Psoas muscle (tissue), 8 donors: ENCODE measurements around the gene GTF2A2. TPM values are rescaled to one million over a fixed set of nuclear protein-coding genes. Genes with fewer than 3 reads are reported as not detected.

ENCODE experiments used
- ATAC-seq, 4 donors: fragments of 200-7000 bp; cut with Tn5 transposase; one replicate each; pipeline ENCODE4 v1.9.1; 2020; ENCODE audit warnings: moderate library complexity in 3 of 4, mild to moderate bottlenecking in 2 of 4
- DNase-seq, 2 donors: peaks; one replicate each; pipeline ENCODE4 v3.0.0-alpha.2; 2020
- H3K27ac ChIP-seq: fragments of 200-600 bp; one replicate; pipeline ENCODE4 v1.8.0; 2022
- H3K27me3 ChIP-seq, 3 donors: fragments of 200-600 bp in 1 of 3; one replicate each; pipeline versions ENCODE4 v1.6.1 to v1.8.0; 2013 to 2022; ENCODE audit warnings: low read length in 2 of 3, mild to moderate bottlenecking in 2 of 3, moderate library complexity in 1 of 3; ENCODE audit not compliant: insufficient read depth in 3 of 3
- H3K36me3 ChIP-seq, 2 donors: fragments of 200-600 bp in 1 of 2; one replicate each; pipeline versions ENCODE4 v1.6.1 to v1.8.0; 2013 to 2022; ENCODE audit warnings: low read depth in 1 of 2, mild to moderate bottlenecking in 1 of 2, moderate library complexity in 1 of 2; ENCODE audit not compliant: insufficient read depth in 1 of 2
- H3K4me1 ChIP-seq: fragments of 200-600 bp; one replicate; pipeline ENCODE4 v1.8.0; 2022
- H3K4me3 ChIP-seq: fragments of 200-600 bp; one replicate; pipeline ENCODE4 v1.8.0; 2022; ENCODE audit warnings: mild to moderate bottlenecking
- H3K9me3 ChIP-seq: fragments of 200-600 bp; one replicate; pipeline ENCODE4 v1.8.0; 2022
- CTCF ChIP-seq: fragments of 200-600 bp; IDR thresholded peaks from one replicate; pipeline ENCODE4 v1.8.0; 2022; ENCODE audit warnings: antibody characterized with exemption
- WGBS, 3 donors: extraction: QIAGEN DNeasy Blood & Tissue Kit; methylation state at CpG; one replicate each; pipeline versions ENCODE4 v1.1.6 to v1.1.7; 2013; 5-methylcytosine and 5-hydroxymethylcytosine counted together
- intact Hi-C, 2 donors: fragments of 100-400 bp; cut with DNase I; formaldehyde crosslinking; loops; one replicate each; pipeline versions ENCODE4 v1.11.0 to v1.14.2; 2022
- polyA plus RNA-seq, 3 donors: library from polyadenylated mRNA; stranded (reverse); fragments of 200-250 nt; gene quantifications; one replicate each; pipeline ENCODE4 v1.2.3, GENCODE V29; 2013
- total RNA-seq, 4 donors: library from RNA; stranded (reverse); fragmentation: NEBNext Ultra II Directional in 2 of 4; extraction: Animal tissue kit (Norgen Biotek cat#: 25700) in 2 of 4; gene quantifications; one replicate each; pipeline versions ENCODE4 v1.2.1 to v1.2.4, GENCODE V29; 2021 to 2023
- donor health status: healthy with polysubstance abuse.
- donor health status: DM: no; HTN: no; CAD: no; lungs with moderate emphysema.
- donor health status: Bipolar disorder and iron deficiency.
- donor health status: healthy.
- donor health status: DM: yes; HTN: yes; CAD: no.
- donor health status: DM: no; HTN: no; CAD: no.
- donor health status: DM: no; HTN: no; CAD: no.
- donor health status: DM: yes; HTN: yes; CAD: no.

GTF2A2 gene
- total and polyA plus RNA-seq, 7 donors = 84.1 to 229 (median 113) TPM

GRCh38 chr15:59618406-59618805, 38.9 kb downstream of the GTF2A2 start:
- H3K27ac ChIP-seq = no peak overlapping the region
- 77 to 87% (median 81%) methylated on average over 4 of the region's 4 CpGs for WGBS, 3 donors
- H3K9me3 ChIP-seq = no peaks in the 10 kb centered on the region
- H3K36me3 ChIP-seq = no peaks in the 10 kb centered on the region
- no peak for TF ChIP-seq CTCF
- ATAC-seq (no peak), DNase-seq (no peak)
- no peak overlapping the region for H3K4me3 ChIP-seq
- H3K4me1 ChIP-seq = no peaks in the 10 kb centered on the region
- intact Hi-C loops = no loop called here
- H3K27me3 ChIP-seq = peaks cover 0 to 14% (median 3%) of the 10 kb centered on the region in 3 donors

GRCh38 chr15:59616379-59616778, 40.9 kb downstream of the GTF2A2 start:
- Histone ChIP-seq H3K4me1 (no peaks in the 10 kb centered on the region), H3K4me3 (no peak overlapping the region), H3K36me3 (no peaks in the 10 kb centered on the region), H3K27me3 (peaks cover 0 to 14% (median 3%) of the 10 kb centered on the region in 3 donors), H3K27ac (no peak overlapping the region), H3K9me3 (no peaks in the 10 kb centered on the region)
- intact Hi-C loops = no loop called here
- TF ChIP-seq CTCF = no peak
- 69 to 76% (median 73%) methylated on average over 3 of the region's 3 CpGs for WGBS, 3 donors
- DNase-seq (no peak), ATAC-seq (no peak)

GRCh38 chr15:59615661-59616060, 41.7 kb downstream of the GTF2A2 start:
- 82 to 84% (median 84%) methylated on average over 5 of the region's 5 CpGs for WGBS, 3 donors
- Histone ChIP-seq H3K27me3 (peaks cover 0 to 14% (median 3%) of the 10 kb centered on the region in 3 donors), H3K27ac (no peak overlapping the region), H3K36me3 (no peaks in the 10 kb centered on the region), H3K4me3 (no peak overlapping the region), H3K9me3 (no peaks in the 10 kb centered on the region), H3K4me1 (no peaks in the 10 kb centered on the region)
- intact Hi-C loops = no loop called here
- no peak for ATAC-seq
- no peak for DNase-seq
- no peak for TF ChIP-seq CTCF

- no peak overlapping the region for H3K4me3 ChIP-seq
- TF ChIP-seq CTCF = no peak
- no peaks in the 10 kb centered on the region for H3K9me3 ChIP-seq
- H3K27me3 ChIP-seq = peaks cover 0 to 14% (median 2%) of the 10 kb centered on the region in 3 donors
- WGBS, 3 donors = 89 to 96% (median 93%) methylated on average over 7 of the region's 7 CpGs
- H3K36me3 ChIP-seq = no peaks in the 10 kb centered on the region
- no peak overlapping the region for H3K27ac ChIP-seq
- H3K4me1 ChIP-seq = no peaks in the 10 kb centered on the region
- intact Hi-C loops = no loop called here
- no peak for DNase-seq
- ATAC-seq = no peak
Measured at GRCh38 chr15:59614153-59614552, 43.2 kb downstream of the GTF2A2 start.
